Activated B cell treated with CpG ODN at 0.5 μM for 24 hours (primary cell): Measurements from ENCODE around the gene CAT. TPM values are rescaled to one million over a fixed set of nuclear protein-coding genes. Genes with fewer than 3 reads are reported as not detected.

Experiments used
- ATAC-seq: fragments of 200-7000 bp; cut with Tn5 transposase; one replicate; pipeline ENCODE4 v1.10.0; 2021; ENCODE audit warnings: low read depth, mild to moderate bottlenecking, moderate library complexity
- CTCF ChIA-PET: fragments of 350-600 bp; sonication (Branson Sonifier 250); formaldehyde crosslinking; loops from one replicate; lab custom pipeline; 2021; ENCODE audit warnings: antibody characterized with exemption; lab: Charles Lee
- POLR2A ChIA-PET: fragments of 350-600 bp; sonication (Branson Sonifier 250); formaldehyde crosslinking; loops from one replicate; lab custom pipeline; 2021; ENCODE audit warnings: antibody characterized with exemption; lab: Charles Lee
- DNase-seq: peaks from one replicate; pipeline ENCODE4 v3.0.0; 2022
- H3K27ac Mint-ChIP-seq: one replicate; pipeline ENCODE4 v1.8.0; 2020; ENCODE audit warnings: mixed read lengths
- H3K27me3 Mint-ChIP-seq: one replicate; pipeline ENCODE4 v1.8.0; 2021; ENCODE audit warnings: mixed read lengths
- H3K36me3 Mint-ChIP-seq: one replicate; pipeline ENCODE4 v1.8.0; 2021; ENCODE audit warnings: low read depth, mixed read lengths
- H3K4me1 Mint-ChIP-seq: one replicate; pipeline ENCODE4 v1.8.0; 2021; ENCODE audit warnings: mixed read lengths
- H3K4me3 Mint-ChIP-seq: one replicate; pipeline ENCODE4 v1.8.0; 2020; ENCODE audit warnings: mild to moderate bottlenecking, mixed read lengths
- H3K9me3 Mint-ChIP-seq: one replicate; pipeline ENCODE4 v1.8.0; 2020; ENCODE audit warnings: mixed read lengths
- CTCF ChIP-seq: fragments of 200-600 bp; IDR thresholded peaks from one replicate; pipeline ENCODE4 v1.8.0; 2022; ENCODE audit warnings: antibody characterized with exemption, mild to moderate bottlenecking
- intact Hi-C: fragments of 100-400 bp; cut with micrococcal nuclease; formaldehyde crosslinking; loops from one replicate; pipeline ENCODE4 v1.15.1; 2024
- total RNA-seq: library from RNA; stranded (reverse); gene quantifications from 2 replicates; pipeline ENCODE4 v1.2.3, GENCODE V29; 2022

CAT gene
- total RNA-seq, 1 donor from 2014 or later, result 81.2 TPM

- CTCF ChIA-PET, result interaction anchor here (0.7 kb wide), 1 partner anchor 190 kb away, joined by 3 read pairs; no protein-coding TSS in a partner anchor
Observed at GRCh38 chr11:34431979-34432378, 6.8 kb upstream of the CAT start.

GRCh38 chr11:34432822-34433221 is 5.9 kb upstream of the CAT start:
- ATAC-seq (no peak), DNase-seq (no peak)
- POLR2A ChIA-PET, result no interaction called here
- Mint-ChIP-seq H3K36me3 (no peaks in the 10 kb centered on the region), H3K4me3 (no peak overlapping the region), H3K4me1 (no peaks in the 10 kb centered on the region), H3K27me3 (peaks cover 5% of the 10 kb centered on the region), H3K27ac (no peak overlapping the region), H3K9me3 (no peaks in the 10 kb centered on the region)
- CTCF ChIA-PET, result interaction anchor here (0.8 kb wide), 1 partner anchor 35 kb away, joined by 3 read pairs; no protein-coding TSS in a partner anchor
- TF ChIP-seq CTCF, result no peak
- intact Hi-C loops, result loop anchor here (10.0 kb wide), 1 partner anchor 1268 kb away; the partner anchor contains the start of gene CSTF3

More at GRCh38 chr11:34431979-34432378, 6.8 kb upstream of the CAT start:
- intact Hi-C loops, result loop anchor here (10.0 kb wide), 1 partner anchor 1267 kb away; the partner anchor contains the start of gene CSTF3
- no peaks in the 10 kb centered on the region for H3K4me1 Mint-ChIP-seq
- no peaks in the 10 kb centered on the region for H3K36me3 Mint-ChIP-seq
- DNase-seq (no peak), ATAC-seq (no peak)
- H3K9me3 Mint-ChIP-seq, result no peaks in the 10 kb centered on the region
- POLR2A ChIA-PET, result interaction anchor here (0.6 to 0.7 kb wide), 2 partner anchors 67 to 379 kb away, joined by 3 read pairs; no protein-coding TSS in a partner anchor
- no peak overlapping the region for H3K27ac Mint-ChIP-seq
- peaks cover 5% of the 10 kb centered on the region for H3K27me3 Mint-ChIP-seq
- TF ChIP-seq CTCF, result no peak
- no peak overlapping the region for H3K4me3 Mint-ChIP-seq

GRCh38 chr11:34433899-34434298 is 4.8 kb upstream of the CAT start:
- POLR2A ChIA-PET, result no interaction called here
- no peak for TF ChIP-seq CTCF

GRCh38 chr11:34437224-34438125 is 1.3 kb upstream of the CAT start:
- intact Hi-C loops, result loop anchor here (1.0 to 10.0 kb wide), 10 partner anchors 31 to 1545 kb away; partner anchors contain the start of genes APIP, CAPRIN1, CSTF3 and FBXO3
- CTCF ChIA-PET, result interaction anchor here (1.2 to 1.5 kb wide), 2 partner anchors 55 to 441 kb away, joined by 3 read pairs; no protein-coding TSS in a partner anchor
- H3K36me3 Mint-ChIP-seq, result peaks cover 9% of the 10 kb centered on the region
- TF ChIP-seq CTCF, result no peak
- peaks cover 29% of the 10 kb centered on the region for H3K4me1 Mint-ChIP-seq
- POLR2A ChIA-PET, result interaction anchor here (0.5 to 1.6 kb wide), 7 partner anchors 10 to 1075 kb away, joined by 3 to 6 read pairs (median 4); partner anchors contain the start of genes ABTB2 and FBXO3
- no peak overlapping the region for H3K4me3 Mint-ChIP-seq
- H3K9me3 Mint-ChIP-seq, result no peaks in the 10 kb centered on the region
- no peak for ATAC-seq
- H3K27me3 Mint-ChIP-seq, result no peaks in the 10 kb centered on the region
- no peak for DNase-seq
- H3K27ac Mint-ChIP-seq, result no peak overlapping the region

More at GRCh38 chr11:34433899-34434298, 4.8 kb upstream of the CAT start:
- H3K9me3 Mint-ChIP-seq, result no peaks in the 10 kb centered on the region
- H3K36me3 Mint-ChIP-seq, result peaks cover 3% of the 10 kb centered on the region
- intact Hi-C loops, result loop anchor here (10.0 kb wide), 1 partner anchor 1269 kb away; the partner anchor contains the start of gene CSTF3
- ATAC-seq (no peak), DNase-seq (no peak)
- H3K4me1 Mint-ChIP-seq, result peaks cover 4% of the 10 kb centered on the region
- H3K27me3 Mint-ChIP-seq, result peaks cover 4% of the 10 kb centered on the region
- CTCF ChIA-PET, result no interaction called here
- no peak overlapping the region for H3K4me3 Mint-ChIP-seq
- H3K27ac Mint-ChIP-seq, result no peak overlapping the region
